Neural progenitor cell (in vitro differentiated cells): Measurements from ENCODE around the gene CISD1.

Source experiments
- EZH2 ChIP-seq: fragments of 200-600 bp; sonication (generic); IDR thresholded peaks from 2 replicates; pipeline ENCODE4 v1.6.1; 2017; ENCODE audit warnings: antibody characterized with exemption, mild to moderate bottlenecking, moderate library complexity
- TF ChIP-seq, protein P1 (sequence below): fragments of 200-600 bp; sonication (generic); IDR thresholded peaks from 2 replicates; pipeline ENCODE4 v1.5.1; 2017; ENCODE audit warnings: antibody characterized with exemption, mild to moderate bottlenecking

DNA sequence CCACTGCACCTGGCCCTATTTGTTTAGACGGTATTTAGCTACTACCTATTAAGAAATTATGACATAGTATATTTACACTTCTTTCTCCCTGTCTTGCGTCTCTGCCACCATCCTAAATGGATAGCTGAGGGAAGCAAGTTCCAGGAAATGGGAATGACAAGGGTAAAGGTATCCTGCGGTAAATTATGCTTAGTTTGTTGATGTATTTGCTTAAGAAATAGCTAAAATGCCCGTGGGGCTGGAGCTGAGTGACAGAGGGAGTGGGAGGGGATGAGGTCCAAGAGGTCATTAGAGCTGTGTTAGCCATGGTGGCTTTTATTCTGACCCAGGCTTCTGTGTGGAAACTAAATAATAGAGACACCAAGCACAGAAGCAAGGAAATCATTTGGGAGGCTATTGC lies 36.9 kb downstream of the CISD1 start:
- TF ChIP-seq, protein P1, sequence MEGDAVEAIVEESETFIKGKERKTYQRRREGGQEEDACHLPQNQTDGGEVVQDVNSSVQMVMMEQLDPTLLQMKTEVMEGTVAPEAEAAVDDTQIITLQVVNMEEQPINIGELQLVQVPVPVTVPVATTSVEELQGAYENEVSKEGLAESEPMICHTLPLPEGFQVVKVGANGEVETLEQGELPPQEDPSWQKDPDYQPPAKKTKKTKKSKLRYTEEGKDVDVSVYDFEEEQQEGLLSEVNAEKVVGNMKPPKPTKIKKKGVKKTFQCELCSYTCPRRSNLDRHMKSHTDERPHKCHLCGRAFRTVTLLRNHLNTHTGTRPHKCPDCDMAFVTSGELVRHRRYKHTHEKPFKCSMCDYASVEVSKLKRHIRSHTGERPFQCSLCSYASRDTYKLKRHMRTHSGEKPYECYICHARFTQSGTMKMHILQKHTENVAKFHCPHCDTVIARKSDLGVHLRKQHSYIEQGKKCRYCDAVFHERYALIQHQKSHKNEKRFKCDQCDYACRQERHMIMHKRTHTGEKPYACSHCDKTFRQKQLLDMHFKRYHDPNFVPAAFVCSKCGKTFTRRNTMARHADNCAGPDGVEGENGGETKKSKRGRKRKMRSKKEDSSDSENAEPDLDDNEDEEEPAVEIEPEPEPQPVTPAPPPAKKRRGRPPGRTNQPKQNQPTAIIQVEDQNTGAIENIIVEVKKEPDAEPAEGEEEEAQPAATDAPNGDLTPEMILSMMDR: no peak
- no peak for TF ChIP-seq EZH2
